Right forelimb (tissue), 1 donor: ENCODE results near the gene HOPX.
"Not testable (repeated sequence)": the region's sequence is repeated elsewhere in the genome, so short reads cannot be mapped to it uniquely, and the experiment has no call there.

Source experiments
- DNase-seq: peaks from one replicate; pipeline ENCODE4 v3.0.0-alpha.2; 2018

The HOPX gene

DNA sequence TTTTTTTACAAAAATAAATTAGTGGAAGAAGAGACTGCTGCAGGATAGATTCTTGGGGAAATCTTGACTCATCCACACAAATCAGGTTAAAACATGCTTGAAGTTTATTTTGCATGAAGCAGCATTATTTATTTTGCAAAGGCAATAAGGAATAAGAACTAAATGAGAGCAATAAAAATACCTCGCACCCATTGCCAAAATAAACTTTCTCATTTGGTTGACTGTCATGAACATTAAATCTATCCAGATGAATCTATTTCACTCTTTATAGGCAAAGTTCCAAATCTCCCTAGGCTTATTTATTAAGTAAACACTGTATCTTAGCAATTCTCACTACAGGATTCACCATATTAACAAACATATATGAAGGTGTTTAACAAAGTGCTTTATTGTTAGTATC, 58.9 kb downstream of the HOPX start:
- no peak for DNase-seq

- no peak for DNase-seq
Measured at GRCh38 chr4:56619816-56620215, 61.3 kb downstream of the HOPX start.

GRCh38 chr4:56619160-56619559, 61.9 kb downstream of the HOPX start:
- no peak for DNase-seq

DNA sequence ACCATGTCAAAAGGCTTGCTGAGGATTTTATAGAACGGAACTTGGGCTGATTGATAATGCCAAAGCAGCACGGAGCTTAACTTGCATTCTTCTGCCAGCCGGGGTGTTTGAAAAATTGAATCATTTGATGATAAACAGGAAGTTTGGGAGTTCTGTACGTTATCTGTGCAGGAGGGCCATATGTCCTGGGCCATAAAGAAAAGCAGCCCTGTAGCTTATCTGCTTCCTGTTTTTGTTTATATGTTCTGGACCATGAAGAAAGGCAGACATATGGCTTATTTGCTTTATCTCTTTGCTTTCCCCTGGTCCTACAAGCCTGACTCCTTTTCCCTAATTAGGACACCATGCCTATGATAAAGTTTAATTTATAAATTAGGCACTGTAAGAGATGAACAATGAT, 62.4 kb downstream of the HOPX start:
- no peak for DNase-seq

DNA sequence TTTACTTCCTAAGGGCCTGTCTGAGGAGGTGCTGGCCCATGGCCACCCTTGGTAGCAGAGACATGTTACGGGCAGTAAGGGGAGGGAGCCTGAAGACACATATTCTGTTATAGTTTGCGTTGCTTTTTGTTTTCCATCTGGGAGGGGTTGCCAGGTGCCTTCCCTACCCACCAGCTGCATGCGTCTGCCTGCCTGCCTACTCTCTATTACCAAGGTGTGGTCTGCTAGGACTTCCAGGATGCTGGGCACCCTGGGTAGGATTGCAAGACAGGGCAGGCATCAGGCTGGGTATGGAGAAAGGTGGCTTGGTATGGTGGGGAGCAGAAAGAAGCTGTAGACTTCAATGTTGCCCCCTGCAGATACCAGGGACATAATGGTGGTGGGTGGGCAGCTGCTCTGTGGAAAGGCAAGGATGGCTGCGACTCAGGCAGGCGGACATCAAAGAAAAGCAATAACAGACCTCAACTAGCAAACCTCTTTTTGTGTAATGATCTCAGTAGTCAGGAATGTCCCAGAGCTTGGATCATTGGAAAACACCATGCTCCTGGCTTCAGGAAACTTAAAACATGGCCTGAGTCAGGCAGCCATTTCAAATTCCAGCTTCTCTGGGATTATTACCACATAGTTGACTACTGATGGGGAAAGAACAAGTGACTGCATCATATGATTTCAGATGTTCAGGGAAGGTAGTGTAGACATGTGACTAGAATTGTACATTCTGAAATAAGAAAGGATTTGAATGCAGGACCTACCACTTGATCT, 67.8 kb downstream of the HOPX start:
- DNase-seq = no peak

GRCh38 chr4:56612282-56612681, 68.8 kb downstream of the HOPX start:
- DNase-seq = no peak

GRCh38 chr4:56611501-56611900, 69.6 kb downstream of the HOPX start:
- DNase-seq = no peak

GRCh38 chr4:56610170-56610569, 70.9 kb downstream of the HOPX start:
- DNase-seq = not testable (repeated sequence)

DNA sequence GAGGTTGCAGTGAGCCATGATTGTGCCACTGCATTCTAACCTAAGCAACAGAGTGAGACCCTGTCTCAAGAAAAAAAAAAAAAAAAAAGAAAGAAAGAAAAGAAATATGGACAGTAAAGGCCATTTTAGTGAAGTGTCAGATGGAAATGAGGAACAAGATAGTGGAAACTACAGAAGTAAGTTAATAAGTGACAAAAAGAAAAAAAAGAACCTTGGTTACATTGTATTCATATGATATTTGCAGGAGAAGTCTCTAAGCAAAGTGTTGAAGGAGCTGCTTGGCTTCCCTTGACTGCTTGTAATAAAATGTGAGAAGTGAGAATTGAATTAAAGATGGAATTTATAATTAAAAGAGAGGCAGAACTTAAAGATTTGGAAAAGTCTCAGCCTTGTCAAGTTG, 73.2 kb downstream of the HOPX start:
- no peak for DNase-seq

DNA sequence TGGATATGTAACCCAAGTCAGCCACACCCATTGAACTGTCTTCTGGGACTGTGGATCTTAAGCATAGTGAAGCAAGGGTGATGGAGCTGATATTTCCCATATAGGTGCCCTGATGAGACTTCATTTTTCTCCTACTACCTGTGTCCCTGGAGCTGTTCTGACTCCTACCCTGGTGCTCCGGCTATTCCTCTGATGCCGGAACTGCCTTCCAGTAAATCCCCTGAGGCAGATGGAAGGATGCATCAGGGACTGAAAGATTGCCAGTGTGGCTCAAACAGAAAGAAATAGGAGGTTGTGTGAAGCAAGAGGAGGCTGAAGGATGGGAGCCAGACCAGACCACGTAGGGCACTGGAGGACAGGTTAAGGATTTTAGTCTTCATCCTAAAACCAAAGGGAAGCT, 74.7 kb downstream of the HOPX start:
- no peak for DNase-seq

- not testable (repeated sequence) for DNase-seq
Measured at GRCh38 chr4:56605464-56605863, 75.6 kb downstream of the HOPX start.

DNA sequence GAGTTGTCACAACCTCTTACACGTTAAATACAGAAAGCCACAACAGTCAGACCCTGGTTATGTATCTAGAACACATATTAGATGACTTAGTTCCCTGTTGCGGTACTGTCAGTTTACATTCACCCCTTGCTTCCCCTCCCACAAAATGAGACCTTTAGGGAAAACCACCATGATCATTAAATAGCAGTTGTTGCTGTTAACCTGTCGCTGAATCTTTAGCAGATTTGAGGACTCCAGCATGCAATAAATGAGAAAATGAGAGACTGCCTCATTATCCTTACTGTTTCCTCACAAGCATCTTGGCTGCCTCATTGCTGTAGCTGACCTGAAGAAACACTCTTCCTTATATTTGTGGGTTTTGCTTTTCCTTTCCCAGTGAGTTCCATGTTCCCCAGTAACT, 77.8 kb downstream of the HOPX start:
- DNase-seq = no peak
